HG02840 (cell line): ENCODE results near the gene FAM184B.

Source experiments
- ATAC-seq: cut with Tn5 transposase; IDR thresholded peaks from one replicate; pipeline ENCODE4 v1.9.1; 2021; ENCODE audit warnings: mild to moderate bottlenecking, moderate library complexity, moderate number of reproducible peaks; ENCODE audit not compliant: unreplicated experiment, low FRiP score

The FAM184B gene

DNA sequence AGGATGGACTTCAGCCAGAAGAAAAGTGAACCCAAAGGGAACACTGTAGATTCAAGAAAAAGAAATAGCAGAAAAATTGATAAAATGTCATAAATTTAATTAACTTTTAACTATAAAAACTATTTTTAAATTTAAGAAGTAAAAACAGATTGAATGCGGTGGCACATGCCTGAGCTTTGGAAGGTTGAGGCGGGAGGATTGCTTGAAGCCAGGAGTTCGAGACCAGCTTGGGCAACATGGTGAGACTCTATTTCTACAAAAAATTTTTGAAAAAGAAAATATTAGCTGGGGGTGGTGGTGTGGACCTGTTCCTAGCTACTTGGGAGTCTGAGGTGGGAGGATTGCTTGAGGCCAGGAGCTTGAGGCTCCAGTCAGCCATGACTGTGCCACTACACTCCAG is 3.0 kb downstream of the FAM184B start:
- ATAC-seq, result no peak

DNA sequence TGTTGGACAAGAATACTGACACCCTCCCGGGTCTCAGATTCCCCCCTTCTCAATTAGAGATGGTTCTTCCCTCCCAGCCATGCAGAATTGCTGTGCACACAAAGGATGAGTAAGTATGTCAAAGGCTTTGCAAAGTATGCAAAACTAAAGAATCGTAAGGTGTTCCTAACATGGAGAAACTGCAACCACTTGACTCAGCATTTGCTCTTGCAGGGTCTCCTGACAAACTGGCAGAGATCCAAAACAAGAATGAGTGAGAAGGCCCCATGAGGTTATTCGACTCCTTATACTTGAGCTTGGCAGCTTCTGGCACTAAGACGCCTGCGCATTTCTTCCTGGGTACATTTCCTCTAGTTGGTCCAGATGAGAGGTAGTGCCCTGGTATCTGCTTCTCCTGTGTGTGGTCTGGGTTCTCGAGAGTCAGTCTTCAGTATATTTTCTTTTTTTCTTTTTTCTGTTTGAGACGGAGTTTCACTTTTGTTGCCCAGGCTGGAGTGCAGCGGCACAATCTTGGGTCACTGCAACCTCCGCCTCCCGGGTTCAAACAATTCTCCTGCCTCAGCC is 8.2 kb downstream of the FAM184B start:
- ATAC-seq, result no peak

DNA sequence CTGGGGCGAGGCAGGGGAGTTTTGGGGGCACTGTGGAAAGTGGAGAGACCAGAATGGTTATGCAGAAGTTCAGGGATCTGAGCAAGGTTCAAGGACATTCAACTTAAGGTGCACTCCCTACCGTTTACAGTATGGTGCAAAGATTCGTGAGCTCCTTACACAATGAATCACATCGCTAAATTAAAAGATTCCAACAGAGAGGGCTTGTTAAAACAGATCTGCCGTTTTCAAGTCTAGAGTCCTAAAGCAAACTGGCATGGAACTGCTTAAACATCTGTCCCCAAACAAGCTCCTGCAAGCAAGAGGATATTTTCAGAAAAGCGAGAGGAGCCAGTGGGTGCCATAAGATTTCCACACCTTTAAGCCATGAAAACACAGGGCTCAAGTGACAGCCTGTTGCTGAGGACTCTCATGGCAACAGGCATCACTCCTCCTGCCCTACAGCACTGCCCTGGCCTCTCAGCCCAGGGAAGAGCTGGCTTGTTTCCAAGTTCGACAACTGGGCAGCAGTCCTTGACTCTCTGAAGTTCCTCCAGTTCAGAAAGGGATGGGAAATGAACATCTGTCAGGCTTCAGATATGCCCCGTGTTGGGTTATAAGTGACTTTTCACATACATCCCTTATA is 10.0 kb downstream of the FAM184B start:
- no peak for ATAC-seq

DNA sequence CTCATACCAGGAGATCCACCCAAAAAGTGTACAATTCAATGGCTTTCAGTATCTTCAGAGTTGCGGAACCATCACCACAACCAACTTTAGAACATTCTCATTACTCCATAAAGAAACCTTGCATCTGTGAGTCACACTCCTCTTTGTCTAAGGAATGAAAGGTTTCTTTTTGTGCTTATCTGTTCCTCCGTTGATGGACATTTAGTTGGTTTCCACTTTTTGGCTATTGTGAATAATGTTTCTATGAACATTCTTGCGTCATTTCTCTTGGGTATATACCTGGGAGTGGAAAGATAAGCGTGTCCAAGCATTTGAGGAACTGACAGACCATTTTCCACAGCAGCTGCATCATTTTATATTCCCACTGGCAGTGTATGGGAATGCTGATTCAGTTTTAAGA is 10.6 kb downstream of the FAM184B start:
- ATAC-seq, result no peak

DNA sequence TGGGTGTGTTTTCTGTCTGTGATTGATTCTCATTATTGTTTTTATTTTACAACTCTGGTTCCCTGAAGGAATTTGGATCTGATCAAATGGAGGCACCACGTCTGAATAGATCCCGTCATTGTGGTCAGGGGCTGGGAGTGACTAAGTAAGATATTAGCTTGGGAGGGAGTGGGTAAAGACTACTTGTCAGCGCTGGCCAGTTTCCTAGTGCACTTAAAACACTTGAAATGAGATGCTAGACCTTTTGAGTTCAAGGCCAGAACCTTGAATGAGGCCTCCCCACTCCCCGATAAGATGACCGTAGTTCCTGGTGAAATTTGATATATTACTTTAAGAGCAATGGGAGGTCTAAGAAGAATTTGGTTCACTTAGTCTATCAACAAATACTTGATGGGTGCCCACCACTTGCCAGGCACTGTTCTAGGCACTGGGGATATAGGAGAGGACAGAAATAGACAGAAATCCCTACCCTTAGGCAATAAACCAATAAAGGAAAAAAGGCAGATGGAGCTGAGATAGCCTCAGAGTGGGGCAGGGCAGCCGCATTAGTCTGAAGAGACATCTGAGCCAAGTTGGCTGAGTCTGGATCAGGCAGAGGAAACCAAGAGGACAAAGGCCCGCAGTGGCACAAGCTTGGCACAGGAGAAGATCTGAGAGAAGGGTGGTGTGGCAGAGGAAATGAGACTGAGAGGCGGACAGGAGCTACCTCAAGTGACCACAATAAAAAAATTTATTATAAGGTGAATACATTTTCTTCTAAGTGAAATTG is 11.8 kb downstream of the FAM184B start:
- ATAC-seq, result no peak

DNA sequence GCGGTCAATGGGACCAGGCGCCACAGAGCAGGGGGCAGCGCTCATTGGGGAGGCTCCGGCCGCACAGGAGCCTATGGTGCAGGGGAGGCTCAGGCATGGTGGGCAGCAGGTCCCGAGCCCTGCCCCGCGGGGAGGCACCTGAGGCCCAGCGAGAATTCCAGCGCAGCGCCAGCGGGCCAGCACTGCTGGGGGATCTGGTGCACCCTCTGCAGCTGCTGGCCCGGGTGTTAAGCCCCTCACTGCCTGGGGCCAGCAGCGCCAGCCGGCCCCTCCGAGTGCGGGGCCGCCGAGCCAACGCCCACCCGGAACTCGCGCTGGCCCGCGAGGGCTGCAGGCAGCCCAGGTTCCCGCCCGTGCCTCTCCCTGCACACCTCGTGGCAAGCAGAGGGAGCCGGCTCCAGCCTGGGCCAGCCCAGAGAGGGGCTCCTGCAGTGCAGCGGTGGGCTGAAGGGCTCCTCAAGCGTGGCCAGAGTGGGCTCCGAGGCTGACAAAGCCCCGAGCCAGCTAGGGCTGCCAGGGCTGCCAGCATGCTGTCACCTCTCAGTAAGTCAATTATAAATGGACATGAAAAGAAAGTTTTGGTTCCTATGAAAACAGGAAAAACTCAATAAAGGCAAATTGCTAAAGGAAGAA is 14.5 kb downstream of the FAM184B start:
- no peak for ATAC-seq

DNA sequence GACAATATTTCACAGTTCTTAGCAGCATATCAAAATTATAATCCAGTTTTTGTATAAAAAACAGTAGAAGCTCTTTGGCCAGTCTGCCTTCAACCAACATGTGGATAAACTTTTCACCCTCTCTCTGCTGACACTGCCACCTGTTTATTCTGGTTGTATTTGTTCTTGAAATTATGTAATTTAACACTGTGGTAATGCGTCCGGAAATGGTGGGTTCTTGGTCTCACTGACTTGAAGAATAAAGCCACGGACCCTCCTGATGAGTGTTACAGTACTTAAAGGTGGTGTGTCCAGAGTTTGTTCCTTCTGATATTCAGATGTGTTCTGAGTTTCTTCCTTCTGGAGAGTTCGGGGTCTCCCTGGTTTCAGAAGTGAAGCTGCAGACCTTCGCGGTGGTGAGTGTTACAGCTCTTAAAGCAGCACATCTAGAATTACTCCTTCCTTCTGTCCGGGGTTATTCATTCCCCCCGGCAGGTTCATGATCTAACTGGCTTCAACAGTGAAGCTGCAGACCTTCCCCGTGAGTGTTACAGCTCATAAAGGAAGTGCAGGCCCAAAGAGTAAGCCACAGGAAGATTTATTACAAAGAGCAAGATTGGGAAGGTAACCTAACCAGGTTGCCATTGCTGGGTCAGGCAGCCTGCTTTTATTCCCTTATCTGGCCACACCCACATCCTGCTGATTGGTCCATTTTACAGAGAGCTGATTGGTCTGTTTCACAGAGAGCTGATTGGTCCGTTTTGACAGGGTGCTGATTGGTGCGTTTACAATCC is 15.7 kb downstream of the FAM184B start:
- no peak for ATAC-seq

DNA sequence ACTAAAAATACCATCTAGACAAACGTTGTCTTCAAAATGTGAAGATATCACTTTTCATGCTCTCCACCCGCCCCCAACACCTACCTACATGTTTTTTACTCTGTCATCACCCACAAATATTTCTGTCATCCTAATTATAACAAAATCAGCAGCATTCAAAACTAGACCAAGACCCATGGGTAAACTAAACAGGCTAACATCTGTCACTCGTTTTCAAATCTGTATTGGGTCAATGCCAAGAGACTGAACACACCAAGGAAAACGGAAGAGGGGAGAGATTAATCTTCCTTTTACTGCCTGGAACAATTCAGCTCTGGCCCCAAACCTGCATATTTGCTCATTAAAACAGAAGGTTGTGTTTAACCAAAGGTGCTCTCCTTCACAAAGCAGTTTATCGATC is 17.5 kb downstream of the FAM184B start:
- ATAC-seq, result no peak

DNA sequence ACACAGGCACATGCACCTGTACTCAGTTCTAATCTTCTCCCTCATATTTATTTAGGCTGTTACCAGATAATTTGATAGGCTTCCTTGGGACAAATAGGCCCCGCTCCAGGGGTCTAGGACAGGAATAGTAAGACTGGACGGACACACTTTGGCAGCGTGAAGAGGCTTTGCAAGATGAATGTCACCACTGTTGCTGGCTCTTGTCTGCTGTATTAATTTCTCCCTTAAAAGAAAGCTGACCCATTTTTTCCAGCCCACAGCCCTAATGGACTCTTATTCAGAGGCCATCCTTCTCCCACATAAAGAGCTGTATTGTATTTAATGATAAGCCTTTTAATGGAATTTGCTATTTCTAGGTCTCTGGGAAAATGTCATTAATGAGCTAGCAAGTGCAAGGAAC is 18.0 kb downstream of the FAM184B start:
- no peak for ATAC-seq

DNA sequence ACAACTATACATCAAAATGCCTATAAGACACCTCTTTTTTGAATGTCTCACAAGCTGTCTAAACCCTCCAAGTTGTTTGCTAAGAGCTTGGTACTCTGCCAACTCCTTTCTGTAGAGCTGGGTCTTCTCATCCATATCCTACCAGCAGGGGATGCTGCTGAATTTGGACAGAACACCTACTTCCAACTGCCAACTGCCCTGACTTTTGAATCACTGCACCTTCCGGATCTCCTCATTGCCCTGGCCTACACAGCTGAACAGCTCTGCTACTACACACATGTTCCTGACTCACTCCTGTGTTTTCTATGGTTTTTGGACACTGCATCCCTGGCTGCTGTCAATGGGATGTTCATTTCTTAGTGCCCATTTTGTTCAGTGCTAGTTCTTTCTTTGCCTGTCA is 18.7 kb downstream of the FAM184B start:
- no peak for ATAC-seq

DNA sequence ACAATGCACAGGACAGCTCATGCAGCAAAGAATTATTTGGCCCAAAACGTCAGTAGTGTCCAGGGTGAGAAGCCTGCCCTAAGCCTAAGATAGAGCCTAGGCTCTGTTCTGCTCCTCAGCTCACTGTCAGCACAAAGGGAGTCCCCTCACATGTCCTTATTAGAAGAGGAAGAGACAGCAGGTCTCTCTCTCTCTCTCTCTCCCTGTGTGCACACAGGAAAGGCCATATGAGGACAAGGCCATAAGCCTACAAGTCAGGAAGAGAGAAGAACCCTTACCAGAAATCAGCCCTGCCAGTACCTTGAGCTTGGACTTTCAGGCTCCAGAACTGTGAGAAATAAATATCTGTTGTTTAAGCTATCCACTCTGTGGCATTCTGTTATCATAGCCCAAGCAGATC is 20.4 kb downstream of the FAM184B start:
- no peak for ATAC-seq

DNA sequence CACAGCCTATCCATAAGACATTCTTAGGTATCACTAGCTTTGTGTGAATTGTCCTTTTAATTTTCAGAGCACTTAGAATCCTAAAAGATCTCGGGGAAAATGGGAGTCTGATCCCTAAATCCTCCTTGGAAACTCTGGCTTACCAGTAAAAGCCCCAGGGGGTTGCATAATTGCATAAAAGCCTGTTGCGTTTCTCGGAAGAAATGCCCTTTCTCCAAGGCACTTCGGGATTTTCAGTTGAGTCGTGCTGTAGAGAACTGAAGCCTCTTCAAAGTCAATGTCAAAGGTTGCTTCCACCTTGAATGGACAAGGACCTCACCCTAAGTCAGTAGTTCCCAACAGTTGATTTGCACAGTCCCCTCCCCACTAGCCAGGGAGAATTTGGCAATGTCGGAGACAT is 20.8 kb downstream of the FAM184B start:
- no peak for ATAC-seq

DNA sequence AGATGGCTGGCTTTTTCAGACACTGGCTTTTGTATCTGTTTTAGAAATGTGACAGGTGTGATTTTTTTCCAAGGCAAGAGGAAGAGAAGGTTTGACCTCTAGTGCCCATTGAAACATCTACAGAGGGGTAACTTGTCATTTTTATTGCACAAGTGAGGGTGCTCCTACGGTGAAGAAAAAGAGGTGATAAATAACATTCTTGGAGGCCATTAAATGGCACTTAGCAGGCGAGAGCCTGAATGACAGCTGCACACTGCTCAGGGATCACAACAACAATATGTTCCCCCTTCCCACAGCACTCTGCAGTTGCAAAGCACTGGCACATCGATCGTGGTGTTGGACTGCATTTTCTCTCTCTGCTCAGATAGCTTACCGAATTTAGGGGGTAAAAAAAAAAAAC is 22.9 kb downstream of the FAM184B start:
- ATAC-seq, result no peak

DNA sequence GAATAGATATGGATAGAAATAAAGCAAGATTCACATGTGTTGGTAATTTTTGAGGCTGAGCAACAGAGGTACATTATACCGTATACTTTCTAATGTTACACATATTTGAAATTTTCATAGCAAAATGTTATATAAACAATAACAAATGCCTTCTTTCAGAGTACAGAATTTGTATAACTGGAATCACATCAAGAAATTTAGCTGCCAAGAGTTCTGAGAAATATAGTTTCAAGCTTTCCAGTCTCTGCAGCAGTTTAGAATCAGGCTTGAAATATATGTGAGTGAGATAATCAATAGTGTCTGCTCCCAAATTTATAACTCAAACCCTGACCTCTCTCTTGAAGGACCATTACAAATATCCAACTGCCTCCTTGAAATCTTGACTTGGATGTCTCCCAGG is 23.8 kb downstream of the FAM184B start:
- no peak for ATAC-seq

DNA sequence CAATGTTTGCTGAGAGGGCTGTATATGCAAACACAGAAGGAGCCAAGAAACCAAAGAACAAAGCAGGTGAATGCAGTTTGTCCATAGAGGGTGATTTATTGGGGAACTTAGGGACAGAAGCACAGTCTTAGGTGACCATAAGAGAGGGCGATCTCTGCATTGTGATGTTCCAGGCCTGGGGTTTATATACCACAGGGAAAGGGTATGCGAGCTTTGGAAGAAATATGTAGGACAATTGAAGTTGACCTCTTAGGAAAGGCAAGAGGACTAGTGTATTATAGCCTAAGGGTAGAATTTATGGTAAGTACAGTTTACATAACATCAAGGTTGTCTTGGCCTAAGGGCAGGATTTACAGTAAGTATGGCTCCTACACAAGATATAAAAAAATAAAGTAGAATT is 27.8 kb downstream of the FAM184B start:
- ATAC-seq, result no peak

DNA sequence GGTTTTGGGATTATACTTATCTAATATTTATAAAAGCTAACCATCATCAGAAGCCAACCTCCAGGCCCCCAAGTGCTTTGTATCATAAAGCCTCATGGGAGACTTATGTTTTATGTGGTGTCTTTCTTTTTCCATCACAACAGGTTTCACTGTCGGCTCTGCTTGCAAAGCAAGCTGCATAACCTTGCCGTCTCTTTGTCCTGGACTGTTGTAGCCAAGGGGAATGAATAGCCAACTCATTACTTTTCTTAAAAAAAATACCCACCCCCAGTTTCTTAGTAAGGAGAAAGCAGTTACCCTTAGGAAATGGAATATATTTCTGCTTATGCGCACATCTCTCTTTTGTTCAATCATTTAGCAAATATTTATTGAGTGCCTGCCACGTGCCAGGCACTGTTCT is 40.7 kb downstream of the FAM184B start:
- no peak for ATAC-seq

DNA sequence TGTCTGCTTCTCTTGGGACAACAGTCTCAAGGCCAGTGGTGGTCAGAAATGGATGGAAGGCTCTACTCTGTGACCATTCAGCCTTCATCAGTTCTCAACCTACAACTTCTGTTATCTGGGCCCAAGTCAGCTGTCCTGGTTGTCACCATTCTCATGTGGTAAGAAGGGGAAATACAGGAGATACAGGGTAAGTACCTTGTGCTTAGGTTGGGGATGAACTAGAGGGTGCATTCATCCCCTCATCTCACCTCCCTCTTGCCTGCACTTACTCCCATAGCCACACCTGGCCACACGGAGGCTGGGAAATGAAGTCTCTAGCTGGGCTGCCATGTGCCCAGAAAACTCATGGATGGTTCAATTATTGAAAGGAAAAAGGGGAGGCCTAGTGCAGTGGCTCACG is 44.9 kb downstream of the FAM184B start:
- no peak for ATAC-seq

DNA sequence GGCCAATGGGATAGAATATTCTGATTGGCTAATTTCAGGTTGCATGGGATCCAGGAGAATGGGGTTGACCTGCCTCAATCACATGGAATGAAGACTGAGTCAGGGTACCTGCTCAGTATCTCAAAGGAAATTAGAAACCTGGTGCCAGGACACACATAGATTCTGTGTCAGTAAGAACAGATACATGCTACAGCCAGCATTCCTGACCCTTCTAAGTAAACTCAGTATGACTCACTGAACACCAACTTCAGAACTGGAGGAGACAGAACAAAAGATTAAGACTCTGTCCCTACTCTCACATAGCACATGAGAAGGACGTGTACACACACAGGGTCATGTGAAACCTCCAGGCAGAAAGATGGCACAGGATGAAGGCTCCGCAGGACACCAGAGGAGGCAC is 54.5 kb downstream of the FAM184B start:
- no peak for ATAC-seq

DNA sequence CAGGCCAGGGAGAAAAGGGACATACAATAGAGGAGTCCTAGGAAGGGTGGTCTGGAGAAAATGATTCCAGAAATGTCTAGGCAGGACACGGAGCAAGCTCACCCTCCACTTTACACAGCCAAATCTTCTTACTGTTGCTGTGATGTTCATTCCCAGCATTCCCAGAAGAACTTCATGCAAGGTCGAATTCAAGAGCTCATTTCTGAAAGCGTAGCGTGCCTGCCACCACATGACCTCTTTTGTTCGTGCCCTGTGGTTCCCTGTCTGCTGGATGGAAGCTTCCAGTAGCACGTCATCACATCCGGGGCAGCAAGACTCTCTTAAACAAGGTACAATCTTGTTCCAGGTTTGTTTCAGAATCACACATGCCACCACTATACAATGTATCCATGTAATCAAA is 57.8 kb downstream of the FAM184B start:
- ATAC-seq, result no peak

DNA sequence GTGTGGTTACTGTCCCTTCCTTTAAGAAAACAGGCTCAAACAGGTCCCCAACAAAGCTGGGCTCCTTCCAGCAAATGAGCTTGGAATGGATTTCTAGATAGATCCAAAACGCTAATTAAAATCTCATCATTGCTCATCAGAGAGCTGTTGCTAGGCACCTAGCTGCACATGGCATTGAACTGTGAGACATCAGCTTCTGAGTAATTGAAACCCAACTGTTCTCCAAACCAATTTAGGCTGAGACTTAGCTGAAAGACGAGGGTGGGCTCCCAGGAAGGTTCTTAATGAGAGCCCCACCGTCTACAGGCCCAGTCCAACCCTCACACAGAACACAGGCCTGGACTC is 59.1 kb downstream of the FAM184B start:
- no peak for ATAC-seq
